Neural progenitor cell (in vitro differentiated cells): ENCODE results near the gene PHF19. TPM values are rescaled to one million over a fixed set of nuclear protein-coding genes. Genes with fewer than 3 reads are reported as not detected.
A peak's percentile ranks its signal among the peaks of the same experiment; 100 is the strongest.

Source experiments
- DNase-seq: peaks from one replicate; pipeline ENCODE4 v3.0.0-alpha.2; 2016; ENCODE audit warnings: low spot score
- H2AFZ ChIP-seq: fragments of 200-600 bp; sonication (generic); replicated peaks from 2 replicates; pipeline ENCODE4 v1.6.1; 2016; ENCODE audit warnings: antibody characterized with exemption
- H3F3A ChIP-seq: fragments of 200-600 bp; sonication (generic); 2 replicates; pipeline ENCODE4 v1.6.1; 2016; ENCODE audit warnings: antibody characterized with exemption, low read depth
- H3K27ac ChIP-seq: fragments of 200-600 bp; sonication (generic); 2 replicates; pipeline ENCODE4 v1.5.1; 2016; ENCODE audit warnings: mild to moderate bottlenecking
- H3K27me3 ChIP-seq: fragments of 200-600 bp; sonication (generic); 2 replicates; pipeline ENCODE4 v1.6.1; 2016; ENCODE audit warnings: mild to moderate bottlenecking, moderate library complexity
- H3K36me3 ChIP-seq: fragments of 200-600 bp; sonication (generic); 2 replicates; pipeline ENCODE4 v1.5.1; 2016
- H3K4me1 ChIP-seq: fragments of 200-600 bp; sonication (generic); 2 replicates; pipeline ENCODE4 v1.6.1; 2016; ENCODE audit warnings: mixed run types
- H3K4me2 ChIP-seq: fragments of 200-600 bp; sonication (generic); 2 replicates; pipeline ENCODE4 v1.6.1; 2016
- H3K4me3 ChIP-seq: fragments of 200-600 bp; sonication (generic); 2 replicates; pipeline ENCODE4 v1.5.1; 2016
- H3K79me2 ChIP-seq: fragments of 200-600 bp; sonication (generic); 2 replicates; pipeline ENCODE4 v1.6.1; 2016; ENCODE audit warnings: low read depth
- H3K9ac ChIP-seq: fragments of 200-600 bp; sonication (generic); 2 replicates; pipeline ENCODE4 v1.6.1; 2016
- H3K9me3 ChIP-seq: fragments of 200-600 bp; sonication (generic); 2 replicates; pipeline ENCODE4 v1.5.1; 2016; ENCODE audit warnings: low read depth
- H4K20me1 ChIP-seq: fragments of 200-600 bp; sonication (generic); 2 replicates; pipeline ENCODE4 v1.6.1; 2016; ENCODE audit warnings: low read depth
- H3K27ac Mint-ChIP-seq: 3 replicates; pipeline ENCODE4 v1.8.0; 2021; ENCODE audit warnings: mixed read lengths
- H3K27me3 Mint-ChIP-seq: 2 replicates; pipeline ENCODE4 v1.8.0; 2022; ENCODE audit warnings: low read depth, mild to moderate bottlenecking, inconsistent platforms, moderate library complexity, mixed read lengths; ENCODE audit not compliant: insufficient read depth
- H3K36me3 Mint-ChIP-seq: 3 replicates; pipeline ENCODE4 v1.8.0; 2021; ENCODE audit warnings: mixed read lengths
- H3K4me1 Mint-ChIP-seq: 3 replicates; pipeline ENCODE4 v1.8.0; 2021; ENCODE audit warnings: mixed read lengths
- H3K4me3 Mint-ChIP-seq: 3 replicates; pipeline ENCODE4 v1.8.0; 2021; ENCODE audit warnings: mild to moderate bottlenecking, moderate library complexity, mixed read lengths
- H3K9me3 Mint-ChIP-seq: 3 replicates; pipeline ENCODE4 v1.8.0; 2020; ENCODE audit warnings: mixed read lengths
- CTCF ChIP-seq: fragments of 200-600 bp; sonication (generic); IDR thresholded peaks from 2 replicates; pipeline ENCODE4 v1.5.1; 2017; ENCODE audit warnings: antibody characterized with exemption, mild to moderate bottlenecking
- EZH2 ChIP-seq: fragments of 200-600 bp; sonication (generic); IDR thresholded peaks from 2 replicates; pipeline ENCODE4 v1.6.1; 2017; ENCODE audit warnings: antibody characterized with exemption, mild to moderate bottlenecking, moderate library complexity
- EZH2phosphoT487 ChIP-seq: fragments of 200-600 bp; sonication (generic); IDR thresholded peaks from 2 replicates; pipeline ENCODE4 v1.6.1; 2017; ENCODE audit warnings: antibody characterized with exemption
- total RNA-seq: library from RNA; depleted of rRNA; stranded (reverse); fragments of >200 nt; gene quantifications from 2 replicates; pipeline ENCODE4 v1.2.3, GENCODE V29; 2015; ENCODE audit warnings: low replicate concordance

The PHF19 gene
- total RNA-seq, 1 donor from 2014 or later, result 45.1 TPM

- H4K20me1 ChIP-seq, result no peaks in the 10 kb centered on the region
- H3K36me3 Mint-ChIP-seq, result no peaks in the 10 kb centered on the region
- no peak overlapping the region for H3K4me3 ChIP-seq
- H3K4me1 ChIP-seq, result peaks cover 5% of the 10 kb centered on the region
- no peak overlapping the region for H3K4me3 Mint-ChIP-seq
- peaks cover 25% of the 10 kb centered on the region for H3K4me1 Mint-ChIP-seq
- H3K9ac ChIP-seq, result no peak overlapping the region
- H3K27ac Mint-ChIP-seq, result no peak overlapping the region
- H3K9me3 ChIP-seq, result no peaks in the 10 kb centered on the region
- no peaks in the 10 kb centered on the region for H3K27me3 ChIP-seq
- peaks cover 7% of the 10 kb centered on the region for H3F3A ChIP-seq
- DNase-seq, result no peak
- no peaks in the 10 kb centered on the region for H3K9me3 Mint-ChIP-seq
- TF ChIP-seq EZH2, result no peak
- no peak for TF ChIP-seq EZH2phosphoT487
- no peak for TF ChIP-seq CTCF
- H2AFZ ChIP-seq, result no peak overlapping the region
- H3K79me2 ChIP-seq, result no peaks in the 10 kb centered on the region
- H3K27ac ChIP-seq, result no peak overlapping the region
- no peaks in the 10 kb centered on the region for H3K36me3 ChIP-seq
- no peak overlapping the region for H3K4me2 ChIP-seq
- peaks cover 5% of the 10 kb centered on the region for H3K27me3 Mint-ChIP-seq
Observed at GRCh38 chr9:120888626-120889025, 11.6 kb upstream of the PHF19 start.

GRCh38 chr9:120886490-120886967, 9.5 kb upstream of the PHF19 start:
- Mint-ChIP-seq H3K4me3 (no peak overlapping the region), H3K27me3 (peaks cover 5% of the 10 kb centered on the region)

GRCh38 chr9:120885958-120886357, 9.0 kb upstream of the PHF19 start:
- Histone ChIP-seq H3K27ac (peak overlapping the region; percentile 63), H3K9me3 (no peaks in the 10 kb centered on the region), H3K4me2 (no peak overlapping the region), H2AFZ (no peak overlapping the region), H3K27me3 (no peaks in the 10 kb centered on the region), H4K20me1 (no peaks in the 10 kb centered on the region), H3K36me3 (no peaks in the 10 kb centered on the region), H3K79me2 (no peaks in the 10 kb centered on the region), H3K9ac (no peak overlapping the region), H3F3A (peaks cover 7% of the 10 kb centered on the region), H3K4me1 (peaks cover 5% of the 10 kb centered on the region), H3K4me3 (no peak overlapping the region)
- TF ChIP-seq CTCF (no peak), EZH2 (no peak), EZH2phosphoT487 (no peak)
- peaks cover 2% of the 10 kb centered on the region for H3K9me3 Mint-ChIP-seq
- no peak for DNase-seq
- no peaks in the 10 kb centered on the region for H3K36me3 Mint-ChIP-seq
- H3K4me3 Mint-ChIP-seq, result no peak overlapping the region
- peak overlapping the region; percentile 2 for H3K27ac Mint-ChIP-seq
- H3K27me3 Mint-ChIP-seq, result peaks cover 5% of the 10 kb centered on the region
- peaks cover 18% of the 10 kb centered on the region for H3K4me1 Mint-ChIP-seq

More at GRCh38 chr9:120886490-120886967, 9.5 kb upstream of the PHF19 start:
- H3K4me1 Mint-ChIP-seq, result peaks cover 18% of the 10 kb centered on the region
- no peaks in the 10 kb centered on the region for H3K36me3 Mint-ChIP-seq
- H3K4me3 ChIP-seq, result no peak overlapping the region
- no peak overlapping the region for H3K4me2 ChIP-seq
- no peaks in the 10 kb centered on the region for H3K9me3 ChIP-seq
- H3K9me3 Mint-ChIP-seq, result no peaks in the 10 kb centered on the region
- H3K27me3 ChIP-seq, result no peaks in the 10 kb centered on the region
- no peak overlapping the region for H3K9ac ChIP-seq
- peaks cover 5% of the 10 kb centered on the region for H3K4me1 ChIP-seq
- no peak overlapping the region for H3K27ac ChIP-seq
- no peaks in the 10 kb centered on the region for H4K20me1 ChIP-seq
- no peak overlapping the region for H2AFZ ChIP-seq
- H3F3A ChIP-seq, result peaks cover 7% of the 10 kb centered on the region
- no peak overlapping the region for H3K27ac Mint-ChIP-seq
- H3K79me2 ChIP-seq, result no peaks in the 10 kb centered on the region
- DNase-seq, result no peak
- no peaks in the 10 kb centered on the region for H3K36me3 ChIP-seq
- TF ChIP-seq EZH2phosphoT487 (no peak), CTCF (no peak), EZH2 (no peak)
